Measurements from ENCODE around the gene ARHGEF5.
"Not testable (repeated sequence)": the region's sequence is repeated elsewhere in the genome, so short reads cannot be mapped to it uniquely, and the experiment has no call there.

The ARHGEF5 gene

DNA sequence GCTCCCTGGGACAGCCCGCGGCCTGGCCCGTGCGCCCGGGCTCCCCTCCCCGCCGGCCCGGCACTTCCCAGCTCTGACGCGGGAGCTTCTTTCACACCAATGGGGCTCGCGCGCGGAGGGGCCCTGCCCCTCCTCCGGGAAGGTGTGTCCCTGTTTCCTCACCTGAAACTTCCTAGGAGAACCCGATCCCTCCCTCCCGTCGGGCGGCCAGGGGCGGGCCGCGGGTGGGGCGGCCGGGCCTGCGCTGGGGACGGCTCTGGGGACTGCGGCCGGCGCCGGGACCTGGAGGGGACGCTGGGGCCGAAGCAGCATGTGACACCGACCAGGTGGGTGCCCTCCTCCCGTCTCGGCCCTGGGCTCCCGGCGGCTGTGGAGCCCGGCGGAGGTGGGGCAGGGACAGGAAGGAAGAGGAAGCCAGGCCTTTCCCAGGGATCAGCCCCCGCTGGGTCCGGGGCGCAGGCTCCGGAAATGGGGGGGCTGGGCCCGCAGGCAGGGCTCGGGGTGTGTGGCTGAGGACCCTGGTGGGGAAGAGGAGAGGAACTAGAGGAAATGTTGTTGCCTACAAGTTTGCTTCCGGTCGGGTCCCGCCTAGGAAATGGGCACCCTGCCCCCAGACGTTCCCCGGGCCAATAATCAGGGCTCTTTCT is at the start of gene ARHGEF5:
TSS of gene ARHGEF5 (plus strand) at position 227 of the 647 bp plus-strand sequence. CDS start 7,268 bp downstream, outside the sequence.
- DNase-seq (ENCODE audit: low spot score) = not testable (repeated sequence)

DNA sequence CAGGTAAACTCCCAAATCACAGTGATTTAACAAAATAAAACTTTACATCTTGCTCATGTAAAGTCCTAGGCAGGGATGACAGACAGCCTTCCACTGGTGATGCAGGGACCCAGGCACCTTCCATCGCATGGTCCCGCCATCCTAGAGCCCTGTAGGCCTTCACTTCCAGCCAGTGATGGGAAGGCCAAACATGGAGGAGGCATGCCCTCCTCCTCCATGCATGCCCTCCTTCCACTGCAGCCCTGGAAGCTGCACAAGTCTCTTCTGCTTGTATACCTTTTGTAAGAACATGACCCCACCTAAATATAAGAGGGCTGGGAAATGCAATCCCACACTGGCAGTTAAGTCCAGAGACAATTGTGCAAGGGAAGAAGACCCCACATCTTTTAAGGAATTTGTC is 45.5 kb upstream of the ARHGEF5 start:
- DNase-seq (ENCODE audit: low spot score) = not testable (repeated sequence)

DNA sequence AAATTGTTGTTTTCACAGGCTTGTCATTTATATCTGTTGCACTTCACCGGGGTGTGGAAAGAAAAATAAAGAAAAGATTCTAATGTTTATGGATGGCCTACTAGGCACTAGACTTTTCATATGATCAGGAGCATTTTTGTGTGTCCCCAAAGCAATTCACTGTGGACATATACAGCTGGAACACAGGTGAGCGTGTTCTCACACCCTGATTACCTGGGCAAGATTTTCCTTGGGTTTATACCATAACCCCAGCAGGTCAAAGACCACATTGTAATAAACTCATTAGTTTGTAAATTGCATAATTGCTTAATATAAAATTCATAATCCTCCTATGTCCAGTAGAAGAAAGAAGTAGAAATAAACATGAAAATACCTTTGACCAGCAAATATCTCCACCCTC is 44.0 kb upstream of the ARHGEF5 start:
- not testable (repeated sequence) for DNase-seq (ENCODE audit: low spot score)

DNA sequence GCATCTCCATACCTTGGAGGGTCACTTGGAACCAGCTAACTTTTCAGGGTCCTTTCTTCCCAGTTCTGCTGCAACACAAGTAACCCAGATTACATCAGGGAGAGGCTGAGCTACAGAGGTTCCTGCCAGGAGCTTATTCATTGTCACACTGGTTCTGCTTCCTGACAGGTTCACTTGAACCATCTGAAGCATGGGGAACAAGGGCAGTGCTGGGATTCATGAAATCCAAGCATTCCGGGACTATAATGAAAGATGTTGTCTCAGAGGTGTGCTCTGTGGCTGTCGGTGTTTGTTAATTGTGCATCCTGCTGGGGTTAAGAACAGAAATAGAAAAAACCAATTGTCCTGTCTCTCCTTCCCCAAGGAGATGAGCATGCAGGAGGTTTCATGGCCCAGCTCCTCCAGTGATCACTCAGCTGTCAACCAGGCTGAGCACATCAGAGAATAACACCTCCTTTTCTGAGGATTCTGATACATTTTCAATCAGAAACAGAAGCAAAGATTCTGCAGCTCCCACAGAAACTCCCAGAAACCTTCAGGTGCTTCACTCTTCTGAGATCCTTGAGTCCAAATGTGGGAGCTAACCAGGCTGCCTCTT is 43.2 kb upstream of the ARHGEF5 start, which contains the start of gene OR2A1:
TSS of gene OR2A1 (plus strand) at position 548 of the 598 bp plus-strand sequence. CDS start 5,706 bp downstream, outside the sequence.
- DNase-seq (ENCODE audit: low spot score) = not testable (repeated sequence)

DNA sequence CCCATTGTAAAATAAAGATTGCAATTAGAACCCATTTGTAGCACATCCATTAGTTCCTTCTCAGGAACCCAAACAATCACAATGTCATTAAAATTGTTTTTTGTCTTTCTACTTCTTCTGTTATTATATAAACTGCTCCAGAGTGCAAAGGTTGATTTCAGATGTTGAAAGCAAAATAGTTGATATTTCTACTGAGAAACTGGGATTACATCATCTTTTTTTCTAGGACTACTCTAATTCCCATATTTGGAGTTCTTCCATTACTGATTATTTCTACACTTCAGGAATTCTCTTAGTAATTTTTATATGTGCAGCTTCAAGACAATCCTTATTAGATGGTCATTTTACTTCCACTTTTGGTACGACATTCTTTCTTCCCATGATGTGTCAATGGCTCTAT is 37.7 kb upstream of the ARHGEF5 start:
- not testable (repeated sequence) for DNase-seq (ENCODE audit: low spot score)

DNA sequence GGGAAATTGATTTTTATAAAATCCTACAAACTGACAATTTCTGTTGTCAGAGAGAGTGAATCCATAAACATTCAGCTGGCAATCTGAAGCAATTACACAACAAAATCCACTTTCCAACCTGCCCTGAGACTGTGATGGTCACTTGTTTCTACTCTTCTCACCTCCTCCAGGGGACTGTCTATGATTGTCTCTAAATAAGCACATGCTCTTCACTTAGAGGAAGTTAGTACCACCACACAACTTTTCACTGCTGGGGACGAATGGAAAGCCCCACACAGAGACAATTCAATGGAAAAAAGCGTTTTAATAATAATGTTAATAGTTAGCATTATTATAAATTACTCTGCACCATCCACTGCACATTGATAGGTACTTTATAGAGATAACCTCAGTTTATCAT is 35.7 kb upstream of the ARHGEF5 start:
- DNase-seq (ENCODE audit: low spot score) = not testable (repeated sequence)

DNA sequence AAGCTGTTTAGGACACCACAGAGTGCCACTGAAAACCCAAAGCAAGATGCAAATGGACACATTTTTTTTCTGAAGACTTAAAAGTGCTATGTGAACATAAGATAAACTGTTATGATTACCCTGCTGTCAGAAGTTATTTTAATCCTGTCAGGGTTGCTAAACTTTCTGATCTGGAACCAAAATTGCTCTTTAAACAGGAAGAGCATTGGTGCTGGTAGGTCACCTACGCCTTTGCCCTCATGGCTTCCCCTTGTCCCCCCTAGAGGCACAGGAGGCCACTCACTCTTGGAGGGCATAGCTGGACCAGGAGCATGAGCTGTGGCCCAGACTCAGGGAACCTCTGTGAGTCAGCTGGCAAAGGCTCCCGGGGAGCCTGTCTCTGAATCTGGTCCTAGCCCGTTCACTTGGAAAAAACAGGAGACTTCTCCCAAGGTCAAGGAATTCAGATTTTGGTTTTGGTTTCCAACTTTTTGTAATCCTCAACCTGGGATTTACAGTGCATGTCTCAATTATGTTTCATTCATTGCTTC is 33.5 kb upstream of the ARHGEF5 start:
- not testable (repeated sequence) for DNase-seq (ENCODE audit: low spot score)

DNA sequence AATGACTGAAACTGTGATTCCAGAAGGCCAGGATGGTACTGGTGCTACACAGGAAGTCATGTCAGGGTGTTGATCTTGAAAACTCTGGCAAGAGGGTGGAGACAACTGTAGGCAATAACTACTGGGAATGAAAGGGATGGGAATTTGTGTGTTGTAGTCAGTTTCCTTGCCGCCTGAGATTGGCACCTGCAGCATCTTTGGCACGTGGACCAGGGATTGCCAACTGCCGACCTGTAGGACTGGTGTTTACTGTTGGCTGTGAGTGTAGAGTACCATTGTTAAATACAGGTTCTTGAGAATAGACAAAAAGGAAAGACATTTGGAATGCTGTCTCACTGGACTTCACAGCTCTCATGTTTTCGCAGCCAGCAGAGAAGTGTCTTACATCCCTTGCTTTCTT is 31.8 kb upstream of the ARHGEF5 start:
- DNase-seq (ENCODE audit: low spot score) = not testable (repeated sequence)

DNA sequence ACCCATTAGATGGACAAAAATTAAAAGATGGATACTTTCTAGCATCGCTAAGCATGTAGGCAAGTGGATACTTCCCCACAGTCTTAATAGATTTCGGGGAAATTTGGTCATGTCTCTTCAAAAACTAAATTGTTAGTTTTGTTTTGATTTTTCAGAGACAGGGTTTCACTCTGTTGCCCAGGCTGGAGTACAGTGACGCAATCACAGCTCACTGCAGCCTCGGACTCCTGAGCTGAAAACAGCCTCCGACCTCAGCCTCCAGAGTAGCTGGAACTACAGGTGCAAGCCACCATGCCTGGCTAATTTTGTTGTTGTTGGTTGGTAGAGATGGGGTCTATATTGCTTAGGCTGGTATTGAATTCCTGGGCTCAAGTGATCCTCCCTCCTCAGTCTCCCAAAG is 29.3 kb upstream of the ARHGEF5 start:
- not testable (repeated sequence) for DNase-seq (ENCODE audit: low spot score)

DNA sequence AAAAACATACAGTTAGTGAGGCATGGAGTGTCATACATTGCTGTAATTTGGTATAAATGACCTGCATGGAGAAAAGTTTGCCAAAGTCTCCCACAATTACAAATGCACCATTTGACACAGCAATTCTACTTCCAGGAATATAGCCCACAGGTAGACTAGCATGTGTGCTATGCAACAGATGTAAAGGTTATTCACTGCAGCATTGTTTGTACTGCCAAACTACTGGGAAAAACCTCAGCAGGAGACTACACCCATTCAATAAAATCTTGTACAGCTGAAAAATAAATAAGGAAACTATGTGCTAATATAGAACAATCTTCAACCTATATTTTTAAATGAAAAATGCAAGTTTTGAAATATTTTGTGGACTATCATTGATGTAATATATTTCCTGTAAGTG is 25.2 kb upstream of the ARHGEF5 start:
- DNase-seq (ENCODE audit: low spot score) = not testable (repeated sequence)

DNA sequence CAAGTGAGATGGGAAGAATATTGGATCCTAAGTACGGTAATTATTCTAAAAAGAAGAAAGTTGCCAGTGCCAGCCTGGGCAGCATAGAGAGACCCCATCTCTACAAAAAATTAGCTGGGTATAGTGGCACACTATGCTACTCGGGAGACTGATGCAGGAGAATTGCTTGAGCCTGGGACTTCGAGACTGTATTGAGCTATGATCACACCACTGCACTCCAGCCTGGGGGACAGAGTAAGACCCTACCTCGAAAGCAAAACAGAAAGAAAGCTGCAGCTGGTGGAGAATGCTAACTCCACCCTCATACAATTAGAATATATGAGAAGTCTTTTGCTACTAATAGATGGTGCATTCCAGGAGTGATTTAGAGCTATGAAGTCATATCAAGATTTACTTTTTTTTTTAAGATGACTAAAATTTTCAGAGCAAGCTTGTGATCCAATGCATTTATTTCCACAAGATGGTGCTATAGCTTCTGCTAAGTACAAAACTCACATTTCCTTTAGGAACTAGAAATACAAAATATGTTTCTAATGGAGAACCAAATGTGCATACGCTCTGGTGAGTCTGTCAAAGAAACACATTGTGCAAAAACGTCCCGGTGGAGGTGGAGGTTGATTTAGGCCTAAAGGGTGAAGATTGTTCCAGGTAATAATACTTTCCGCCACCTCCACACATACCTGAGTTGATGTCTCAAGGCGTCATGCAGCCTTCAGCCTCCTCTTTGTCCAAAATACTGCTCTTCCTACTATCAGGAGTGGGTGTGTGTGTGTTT is 23.8 kb upstream of the ARHGEF5 start:
- not testable (repeated sequence) for DNase-seq (ENCODE audit: low spot score)

DNA sequence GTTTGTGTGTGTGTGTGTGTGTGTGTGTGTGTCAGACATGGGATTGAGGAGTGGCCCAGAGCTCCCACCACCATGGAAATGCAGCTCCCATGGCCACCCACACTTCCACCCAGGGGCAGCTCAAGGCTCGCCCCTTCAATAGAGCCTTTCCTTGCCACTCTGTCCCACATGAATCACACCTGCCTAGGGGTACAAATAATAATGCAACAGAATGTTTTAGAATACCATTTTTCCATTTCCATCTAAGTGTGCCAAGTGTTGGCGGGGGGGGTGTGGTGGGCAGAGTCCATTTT is 23.3 kb upstream of the ARHGEF5 start:
- DNase-seq (ENCODE audit: low spot score) = not testable (repeated sequence)

DNA sequence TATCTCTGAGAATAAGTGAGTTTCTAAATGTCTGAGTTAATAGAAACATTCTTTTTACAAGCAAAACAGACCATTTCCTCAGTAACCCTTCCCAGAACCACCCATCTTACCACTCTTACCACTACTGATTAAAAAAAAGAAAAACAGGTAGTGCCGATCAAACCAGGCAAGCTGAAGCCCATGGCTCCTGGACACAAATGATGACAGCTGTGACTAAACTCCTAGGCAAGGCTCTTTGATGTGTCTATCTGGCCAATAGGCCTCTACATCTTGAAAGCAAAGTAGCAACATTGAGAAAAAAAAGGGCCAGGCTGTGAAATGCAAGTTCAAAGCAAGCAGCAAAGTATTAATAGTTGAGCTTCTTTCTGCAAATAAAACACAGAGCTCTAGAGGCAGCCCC is 6.6 kb upstream of the ARHGEF5 start:
- DNase-seq (ENCODE audit: low spot score) = not testable (repeated sequence)

DNA sequence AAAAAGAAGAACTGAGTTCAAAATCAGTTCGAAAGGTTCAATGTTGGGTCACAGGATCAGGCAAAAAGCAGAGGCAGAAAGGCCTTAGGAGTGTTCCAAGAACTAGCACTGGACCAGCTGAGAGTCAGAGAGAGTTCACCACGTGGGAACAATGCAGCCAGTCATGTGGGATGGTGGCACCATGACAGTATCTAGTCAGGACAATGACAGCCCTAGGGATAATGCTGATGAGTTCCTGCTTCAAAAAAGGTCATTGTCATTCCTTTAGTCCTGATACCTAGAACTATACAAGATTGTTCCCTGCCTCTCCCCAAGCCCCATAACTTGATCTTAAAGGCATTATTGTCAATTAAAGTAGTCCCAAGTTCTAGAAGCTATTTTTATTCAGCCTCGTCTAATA is 3.5 kb upstream of the ARHGEF5 start:
- not testable (repeated sequence) for DNase-seq (ENCODE audit: low spot score)

DNA sequence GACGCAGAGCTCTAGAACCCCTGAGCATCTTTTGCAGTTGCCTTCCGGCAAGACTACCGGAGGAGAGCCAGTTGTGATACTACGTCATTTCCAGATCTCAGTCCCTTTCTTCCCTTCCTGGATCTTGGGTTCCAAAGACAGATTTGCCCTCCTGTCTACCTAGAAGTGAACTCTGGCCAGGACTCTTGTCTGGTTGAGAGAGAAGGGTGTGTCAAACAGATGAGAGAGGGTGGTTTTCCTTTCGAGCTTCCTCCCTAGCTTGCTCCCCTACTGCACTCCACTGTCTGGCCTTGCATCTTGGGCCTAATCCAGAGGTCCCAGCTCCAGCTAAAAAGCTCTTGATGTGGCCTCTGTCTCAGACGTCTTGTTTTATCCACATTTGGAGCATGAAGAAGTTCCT is 983 bp downstream of the ARHGEF5 start:
- DNase-seq (ENCODE audit: low spot score) = not testable (repeated sequence)

DNA sequence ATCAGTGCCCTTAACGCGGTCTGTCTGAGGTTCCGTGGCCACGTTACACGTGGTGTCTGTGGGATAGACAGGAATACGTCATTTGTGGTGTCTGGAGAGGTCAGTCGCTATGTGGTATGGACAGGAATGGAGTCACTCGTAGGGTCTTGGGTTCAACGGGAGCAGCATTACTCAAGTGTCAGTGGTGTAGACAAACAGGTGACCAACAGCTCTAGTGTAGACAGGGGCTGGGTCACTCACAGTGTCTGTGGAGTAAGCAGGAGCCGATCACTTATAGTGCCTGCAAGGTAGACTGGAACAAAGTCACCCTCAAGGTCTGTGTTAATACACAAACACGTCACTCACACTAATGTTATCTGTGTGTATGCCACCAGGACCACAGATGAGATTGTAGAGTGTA is 1.7 kb downstream of the ARHGEF5 start:
- not testable (repeated sequence) for DNase-seq (ENCODE audit: low spot score)

DNA sequence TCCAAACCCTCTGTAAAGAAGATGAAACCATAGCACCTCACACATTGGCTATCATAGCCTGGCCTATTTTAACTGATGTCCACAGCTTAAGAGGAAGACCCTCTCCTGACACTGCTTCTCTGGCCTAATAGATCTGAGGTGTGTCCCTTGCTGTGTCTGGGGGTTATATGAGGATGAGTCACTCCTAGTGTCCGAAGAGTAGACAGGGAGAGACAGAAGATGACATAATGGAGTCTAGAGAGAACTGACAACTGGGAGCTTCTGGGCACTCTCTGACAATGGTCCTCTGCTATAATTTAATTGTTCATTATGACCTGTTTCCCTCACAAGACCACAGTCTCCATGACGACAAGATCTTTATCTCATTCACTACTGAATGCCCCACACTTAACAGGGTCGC is 6.9 kb downstream of the ARHGEF5 start:
- not testable (repeated sequence) for DNase-seq (ENCODE audit: low spot score)

DNA sequence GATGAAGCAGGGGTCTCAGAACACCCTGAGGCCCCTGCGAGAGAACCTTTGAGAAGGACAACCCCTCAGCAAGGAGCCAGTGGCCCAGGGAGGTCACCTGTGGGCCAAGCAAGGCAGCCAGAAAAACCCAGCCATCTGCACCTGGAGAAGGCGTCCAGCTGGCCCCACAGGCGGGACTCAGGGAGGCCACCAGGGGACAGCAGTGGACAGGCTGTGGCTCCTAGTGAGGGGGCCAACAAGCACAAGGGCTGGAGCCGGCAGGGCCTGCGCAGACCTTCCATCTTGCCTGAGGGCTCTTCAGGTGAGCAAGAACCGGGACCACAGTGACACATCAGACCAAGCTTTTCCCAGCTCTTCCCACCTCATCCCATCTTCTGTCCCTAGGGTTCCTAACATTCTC is 10.3 kb downstream of the ARHGEF5 start:
- not testable (repeated sequence) for DNase-seq (ENCODE audit: low spot score)

DNA sequence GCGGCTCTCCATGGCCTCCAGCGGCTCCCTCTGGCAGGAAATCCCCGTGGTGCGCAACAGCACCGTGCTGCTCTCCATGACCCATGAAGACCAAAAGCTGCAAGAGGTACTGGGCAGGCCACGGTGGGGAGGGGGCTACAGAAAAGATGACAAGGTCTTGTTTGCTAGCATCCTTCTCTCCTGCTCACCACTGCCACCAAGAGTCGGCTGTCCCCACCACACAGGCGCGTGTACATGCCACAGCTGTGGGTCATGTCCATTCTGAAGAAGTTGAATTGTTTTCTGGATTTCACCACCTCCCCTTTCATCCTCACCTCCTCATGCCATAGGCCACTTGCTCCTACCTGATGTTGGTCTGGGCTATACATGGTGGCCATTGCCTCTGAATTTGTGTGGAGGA is 12.0 kb downstream of the ARHGEF5 start:
- DNase-seq (ENCODE audit: low spot score) = not testable (repeated sequence)

DNA sequence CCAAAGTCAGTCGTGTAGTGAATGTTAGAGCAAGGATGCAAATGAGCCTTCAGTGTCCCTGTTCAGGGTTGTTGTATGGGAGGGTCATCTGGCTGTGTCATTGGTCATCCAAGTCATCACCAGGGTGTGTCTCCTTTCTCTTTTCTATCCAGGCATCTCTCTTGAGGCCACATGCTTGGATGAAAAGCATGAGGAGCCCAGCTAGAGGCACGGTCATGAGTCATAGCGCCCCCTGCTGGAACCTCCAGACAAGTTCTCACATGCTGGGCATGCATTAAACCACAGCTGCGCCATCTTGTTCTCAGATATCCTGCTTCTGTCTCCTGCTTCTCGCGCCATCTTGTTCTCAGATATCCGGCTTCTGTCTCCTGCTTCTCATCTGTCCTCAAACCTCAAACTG is 14.0 kb downstream of the ARHGEF5 start:
- DNase-seq (ENCODE audit: low spot score) = not testable (repeated sequence)

DNA sequence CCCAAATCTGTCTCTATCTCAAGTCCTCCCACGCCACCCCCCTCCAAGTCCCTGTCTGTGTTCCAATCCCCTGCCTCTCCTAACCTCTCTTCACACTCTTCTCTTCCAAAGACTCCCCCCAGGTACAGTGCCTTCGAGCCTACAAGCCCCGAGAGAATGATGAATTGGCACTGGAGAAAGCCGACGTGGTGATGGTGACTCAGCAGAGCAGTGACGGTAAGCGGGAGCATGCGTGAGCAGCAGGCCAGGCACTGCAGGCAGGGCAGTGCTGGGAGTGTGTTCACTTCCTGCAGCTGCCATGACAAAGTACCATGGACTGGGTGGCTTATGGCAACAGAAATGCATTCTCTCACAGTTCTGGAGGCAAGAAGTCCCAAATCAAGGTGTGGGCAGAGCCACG is 23.4 kb downstream of the ARHGEF5 start:
- DNase-seq (ENCODE audit: low spot score) = no peak

DNA sequence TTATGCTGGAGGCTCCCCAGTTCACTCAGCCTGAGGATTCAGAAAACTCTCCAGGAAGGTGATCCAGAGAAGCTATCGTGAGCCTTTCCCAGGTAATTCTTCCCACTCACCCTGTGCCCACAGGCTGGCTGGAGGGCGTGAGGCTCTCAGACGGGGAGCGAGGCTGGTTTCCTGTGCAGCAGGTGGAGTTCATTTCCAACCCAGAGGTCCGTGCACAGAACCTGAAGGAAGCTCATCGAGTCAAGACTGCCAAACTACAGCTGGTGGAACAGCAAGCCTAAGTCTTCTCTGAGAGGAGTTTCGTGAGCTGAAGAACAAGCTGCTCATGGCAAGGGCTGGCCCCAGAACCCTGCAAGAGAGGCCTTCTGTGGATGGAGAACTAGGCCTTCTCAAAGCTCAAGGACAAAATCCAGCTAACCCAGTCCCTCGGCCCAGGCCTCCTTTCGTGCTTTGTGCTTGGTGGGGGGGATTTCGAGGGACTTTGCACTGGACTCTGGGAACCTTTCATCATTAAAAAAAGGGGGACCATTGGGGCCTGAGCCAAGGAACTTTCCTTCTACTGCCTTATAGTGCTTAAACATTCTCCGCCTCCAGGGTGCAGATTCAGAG is 24.7 kb downstream of the ARHGEF5 start:
- no peak for DNase-seq (ENCODE audit: low spot score)

Data from SW480 (cell line).